22Rv1 (cell line): ENCODE data around the gene RNF180.
"Not testable (repeated sequence)": the region's sequence is repeated elsewhere in the genome, so short reads cannot be mapped to it uniquely, and the experiment has no call there.

ENCODE experiments used
- H3K27ac ChIP-seq: fragments of 450-650 bp; 2 replicates; pipeline ENCODE4 v1.5.1; 2017
- ZFX ChIP-seq: fragments of 450-650 bp; IDR thresholded peaks from 2 replicates; pipeline ENCODE4 v1.6.1; 2017; ENCODE audit warnings: antibody characterized with exemption, borderline replicate concordance
- TF ChIP-seq, protein P1 (sequence below): fragments of 450-650 bp; IDR thresholded peaks from 2 replicates; pipeline ENCODE4 v1.5.1; 2017; ENCODE audit warnings: mild to moderate bottlenecking

The RNF180 gene

DNA sequence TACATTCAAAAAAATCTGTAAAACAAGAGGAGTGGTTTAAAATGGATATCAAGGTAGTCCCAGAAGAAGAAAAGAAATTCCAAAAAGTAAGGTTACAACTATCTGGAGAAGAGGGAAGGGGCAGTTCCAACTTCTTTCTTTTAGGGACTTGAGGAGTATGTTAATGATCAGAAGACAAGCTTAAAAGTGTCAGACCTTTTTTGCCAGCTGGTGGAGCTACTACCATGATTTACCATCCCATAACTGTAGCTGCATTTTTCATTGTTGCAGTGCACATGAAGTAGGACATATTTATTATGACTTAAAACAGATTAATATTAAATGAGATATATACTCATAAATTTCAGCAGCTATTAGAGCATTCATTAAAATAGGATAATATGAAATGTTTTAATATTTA is 181.7 kb downstream of the RNF180 start:
- TF ChIP-seq, protein P1, sequence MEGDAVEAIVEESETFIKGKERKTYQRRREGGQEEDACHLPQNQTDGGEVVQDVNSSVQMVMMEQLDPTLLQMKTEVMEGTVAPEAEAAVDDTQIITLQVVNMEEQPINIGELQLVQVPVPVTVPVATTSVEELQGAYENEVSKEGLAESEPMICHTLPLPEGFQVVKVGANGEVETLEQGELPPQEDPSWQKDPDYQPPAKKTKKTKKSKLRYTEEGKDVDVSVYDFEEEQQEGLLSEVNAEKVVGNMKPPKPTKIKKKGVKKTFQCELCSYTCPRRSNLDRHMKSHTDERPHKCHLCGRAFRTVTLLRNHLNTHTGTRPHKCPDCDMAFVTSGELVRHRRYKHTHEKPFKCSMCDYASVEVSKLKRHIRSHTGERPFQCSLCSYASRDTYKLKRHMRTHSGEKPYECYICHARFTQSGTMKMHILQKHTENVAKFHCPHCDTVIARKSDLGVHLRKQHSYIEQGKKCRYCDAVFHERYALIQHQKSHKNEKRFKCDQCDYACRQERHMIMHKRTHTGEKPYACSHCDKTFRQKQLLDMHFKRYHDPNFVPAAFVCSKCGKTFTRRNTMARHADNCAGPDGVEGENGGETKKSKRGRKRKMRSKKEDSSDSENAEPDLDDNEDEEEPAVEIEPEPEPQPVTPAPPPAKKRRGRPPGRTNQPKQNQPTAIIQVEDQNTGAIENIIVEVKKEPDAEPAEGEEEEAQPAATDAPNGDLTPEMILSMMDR = peak; percentile 14; the same call in 1 of the 2 replicates
- no peak for TF ChIP-seq ZFX
- no peak overlapping the region for H3K27ac ChIP-seq

DNA sequence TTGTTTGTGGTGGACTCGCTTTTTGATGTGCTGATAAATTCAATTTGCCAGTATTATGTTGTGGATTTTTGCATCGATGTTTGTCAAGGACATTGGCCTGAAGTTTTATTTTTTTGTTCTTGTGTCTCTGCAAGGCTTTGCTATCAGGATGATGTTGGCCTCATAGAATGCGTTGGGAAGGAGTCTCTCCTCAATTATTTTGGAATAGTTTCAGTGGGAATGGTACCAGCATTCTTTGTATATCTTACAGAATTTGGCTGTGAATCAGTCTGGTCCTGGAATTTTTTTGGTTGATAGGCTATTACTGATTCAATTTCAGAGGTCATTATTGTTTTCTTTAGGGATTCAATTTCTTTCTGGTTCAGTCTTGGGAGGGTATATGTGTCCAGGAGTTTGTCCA is 198.8 kb downstream of the RNF180 start:
- H3K27ac ChIP-seq = no peak overlapping the region
- no peak for TF ChIP-seq ZFX
- TF ChIP-seq, protein P1 = no peak

DNA sequence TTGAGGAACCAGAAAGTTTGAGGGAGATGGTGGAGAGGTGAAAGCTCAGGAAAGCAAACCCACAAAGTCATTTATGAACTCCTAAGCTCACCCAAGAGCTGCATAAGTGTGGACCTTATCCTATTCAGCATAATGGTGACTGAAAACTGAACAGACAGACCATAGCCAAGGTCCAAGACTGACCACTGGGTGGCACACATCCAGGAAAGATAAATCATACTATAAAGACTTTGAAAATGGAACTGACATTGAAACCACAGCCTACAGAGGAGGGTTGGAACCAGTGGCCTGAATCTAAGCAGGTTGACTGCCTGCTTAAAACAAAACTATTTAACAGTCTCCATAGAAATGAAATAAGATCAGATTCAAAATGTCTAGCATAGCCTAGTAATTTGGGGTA is 219.1 kb downstream of the RNF180 start:
- TF ChIP-seq, protein P1 = peak; percentile 49
- no peak for TF ChIP-seq ZFX
- H3K27ac ChIP-seq = no peak overlapping the region

DNA sequence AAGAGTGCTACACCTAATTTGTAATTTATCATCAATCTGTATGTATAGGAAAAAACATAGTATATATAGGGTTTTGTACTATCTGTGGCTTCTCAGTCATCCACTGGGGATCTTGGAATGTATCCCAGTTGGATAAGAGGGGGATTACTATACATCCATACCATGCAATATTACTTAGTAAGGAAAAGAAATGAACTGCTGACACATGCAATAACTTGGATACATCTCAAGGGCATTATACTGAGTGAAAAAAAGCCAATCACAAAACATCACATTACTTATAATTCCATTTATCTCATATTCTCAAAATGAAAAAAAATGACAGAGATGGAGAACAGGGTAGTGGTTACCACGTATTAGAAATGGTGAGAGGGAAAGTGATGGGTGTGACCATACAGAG is 231.9 kb downstream of the RNF180 start:
- no peak for TF ChIP-seq ZFX
- TF ChIP-seq, protein P1 = no peak
- no peak overlapping the region for H3K27ac ChIP-seq

DNA sequence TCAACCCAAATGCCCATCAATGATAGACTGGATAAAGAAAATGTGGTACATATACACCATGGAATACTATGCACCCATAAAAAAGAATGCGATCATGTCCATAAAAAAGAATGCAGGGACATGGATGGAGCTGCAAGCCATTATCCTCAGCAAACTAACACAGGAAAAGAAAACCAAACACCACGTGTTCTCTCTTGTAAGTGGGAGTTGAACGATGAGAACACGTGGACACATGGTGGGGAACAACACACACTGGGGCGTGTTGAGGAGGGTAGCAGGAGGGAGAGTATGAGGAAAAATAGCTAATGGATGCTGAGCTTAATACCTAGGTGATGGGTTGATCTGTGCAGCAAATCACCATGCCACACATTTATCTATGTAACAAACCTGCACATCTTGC is 233.1 kb downstream of the RNF180 start:
- not testable (repeated sequence) for H3K27ac ChIP-seq

DNA sequence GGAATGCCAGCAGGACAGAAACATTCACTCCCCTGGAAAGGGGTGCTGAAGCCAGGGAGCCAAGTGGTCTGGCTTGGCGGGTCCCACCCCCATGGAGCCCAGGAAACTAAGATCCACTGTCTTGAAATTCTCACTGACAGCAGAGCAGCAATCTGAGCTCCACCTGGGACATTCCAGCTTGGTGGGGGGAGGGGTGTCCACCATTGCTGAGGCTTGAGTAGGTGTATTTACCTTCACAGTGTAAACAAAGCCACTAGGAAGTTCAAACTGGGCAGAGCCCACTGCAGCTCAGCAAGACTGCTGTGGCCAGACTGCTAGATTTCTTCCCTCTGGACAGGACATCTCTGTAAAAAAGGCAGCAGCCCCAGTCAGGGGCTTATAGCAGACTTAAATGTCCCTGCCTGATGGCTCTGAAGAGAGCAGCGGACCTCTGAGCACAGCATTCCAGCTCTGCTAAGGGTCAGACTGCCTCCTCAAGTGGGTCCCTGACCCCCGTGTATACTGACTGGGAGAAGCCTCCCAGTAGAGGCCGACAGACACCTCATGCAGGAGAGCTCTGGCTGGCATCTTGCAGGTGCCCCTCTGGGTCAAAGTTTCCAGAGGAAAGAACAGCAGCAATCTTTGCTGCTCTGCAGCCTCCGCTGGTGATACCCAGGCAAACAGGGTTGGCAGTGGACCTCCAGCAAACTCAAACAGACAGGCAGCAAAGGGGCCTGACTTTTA is 241.6 kb downstream of the RNF180 start:
- H3K27ac ChIP-seq = not testable (repeated sequence)

DNA sequence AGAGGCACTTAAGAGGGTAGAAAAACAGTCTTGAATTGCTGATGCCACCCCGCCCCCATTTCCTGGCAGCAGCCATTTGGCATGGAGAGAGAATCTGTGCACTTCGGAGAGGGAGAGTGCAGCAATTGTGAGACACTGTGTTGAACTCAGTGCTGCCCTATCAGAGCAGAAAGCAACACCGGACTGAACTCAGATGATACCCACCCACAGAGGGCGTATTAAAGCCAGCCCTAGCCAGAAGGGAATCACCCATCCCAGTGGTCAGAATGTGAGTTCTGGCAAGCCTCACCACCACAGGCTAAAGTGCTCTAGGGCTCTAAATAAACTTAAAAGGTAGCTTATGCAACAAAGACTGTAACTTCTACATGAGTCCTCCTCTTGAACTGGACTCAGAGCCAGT is 251.7 kb downstream of the RNF180 start:
- TF ChIP-seq ZFX = no peak
- TF ChIP-seq, protein P1 = no peak
- H3K27ac ChIP-seq = no peak overlapping the region

DNA sequence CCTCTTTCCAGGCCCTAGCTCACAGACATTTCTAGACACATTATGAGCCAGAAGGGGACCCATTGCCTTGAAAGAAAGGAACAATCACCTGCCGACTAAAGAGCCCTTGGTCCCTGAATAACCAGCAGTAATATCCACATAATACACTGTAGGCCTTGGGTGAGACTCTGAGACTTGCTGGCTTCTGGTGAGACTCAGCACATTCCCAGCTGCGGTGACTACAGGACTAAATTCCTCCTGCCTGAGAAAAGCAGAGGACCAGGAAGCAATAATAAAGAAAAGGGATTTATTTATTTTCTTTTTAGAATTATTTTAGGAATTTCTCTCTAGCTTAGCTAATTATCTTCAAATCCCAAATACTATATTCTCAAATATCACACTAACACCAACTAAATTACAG is 252.4 kb downstream of the RNF180 start:
- no peak overlapping the region for H3K27ac ChIP-seq
- TF ChIP-seq, protein P1 = no peak
- TF ChIP-seq ZFX = no peak
